ENCODE data around the gene AUH. TPM values are rescaled to one million over a fixed set of nuclear protein-coding genes. Genes with fewer than 3 reads are reported as not detected.

The AUH gene
- polyA plus RNA-seq, 3 donors = 4.0 to 9.9 (median 8.4) TPM

GRCh38 chr9:91273853-91274552 lies 87.7 kb downstream of the AUH start:
- Histone ChIP-seq H3K36me3 (replicated peaks in 1 of 2; ENCODE audit: control insufficient read depth in 1 of 2, insufficient read depth in 2 of 2, low read length in 2 of 2) (no peaks in the 10 kb centered on the region), H2AFZ (ENCODE audit: insufficient read depth, low read depth, low read length, poor library complexity, severe bottlenecking) (no peak overlapping the region), H3K79me2 (ENCODE audit: insufficient read depth, low read length) (no peaks in the 10 kb centered on the region), H4K20me1 (ENCODE audit: insufficient read depth, low read length) (no peaks in the 10 kb centered on the region), H3K4me2 (replicated peaks; ENCODE audit: extremely low read depth, low read length, poor library complexity, severe bottlenecking) (no peak overlapping the region), H3K4me3 (replicated peaks in 1 of 3; ENCODE audit: low read depth in 2 of 3, low read length in 3 of 3) (no peak overlapping the region), H3K27ac (ENCODE audit: low read depth in 1 of 2, low read length in 2 of 2) (no peak overlapping the region), H3K27me3 (ENCODE audit: control insufficient read depth in 2 of 2, insufficient read depth in 2 of 2, low read length in 2 of 2) (no peaks in the 10 kb centered on the region), H3K9me3 (replicated peaks in 1 of 2; ENCODE audit: control insufficient read depth in 1 of 2, insufficient read depth in 1 of 2, low read length in 2 of 2) (no peaks in the 10 kb centered on the region), H3K9ac (ENCODE audit: insufficient read depth, low read length, poor library complexity, severe bottlenecking) (no peak overlapping the region), H3K4me1 (ENCODE audit: control insufficient read depth in 1 of 2, insufficient read depth in 2 of 2, low read length in 2 of 2) (no peaks in the 10 kb centered on the region)
- Mint-ChIP-seq H3K27me3 (ENCODE audit: low read depth in 3 of 3) (no peaks in the 10 kb centered on the region), H3K36me3 (peaks cover 2% of the 10 kb centered on the region in 2 donors), H3K9me3 (no peaks in the 10 kb centered on the region), H3K4me1 (peaks cover 3% of the 10 kb centered on the region), H3K27ac (no peak overlapping the region), H3K4me3 (no peak overlapping the region)
- intact Hi-C loops (cut with micrococcal nuclease) = no loop called here
- DNase-seq = peak; percentile 46 to 72 (median 56)
- TF ChIP-seq CTCF (IDR thresholded peaks at IDR 0.05) = no peak
- WGBS (ENCODE audit: insufficient coverage) = no CpG with 5 or more reads among the region's 2 CpGs

- Histone ChIP-seq H3K4me1 (ENCODE audit: control insufficient read depth in 1 of 2, insufficient read depth in 2 of 2, low read length in 2 of 2) (no peaks in the 10 kb centered on the region), H4K20me1 (ENCODE audit: insufficient read depth, low read length) (no peaks in the 10 kb centered on the region), H3K27ac (ENCODE audit: low read depth in 1 of 2, low read length in 2 of 2) (no peak overlapping the region), H3K36me3 (replicated peaks in 1 of 2; ENCODE audit: control insufficient read depth in 1 of 2, insufficient read depth in 2 of 2, low read length in 2 of 2) (no peaks in the 10 kb centered on the region), H2AFZ (ENCODE audit: insufficient read depth, low read depth, low read length, poor library complexity, severe bottlenecking) (no peak overlapping the region), H3K4me3 (replicated peaks in 1 of 3; ENCODE audit: low read depth in 2 of 3, low read length in 3 of 3) (no peak overlapping the region), H3K79me2 (ENCODE audit: insufficient read depth, low read length) (no peaks in the 10 kb centered on the region), H3K9me3 (replicated peaks in 1 of 2; ENCODE audit: control insufficient read depth in 1 of 2, insufficient read depth in 1 of 2, low read length in 2 of 2) (no peaks in the 10 kb centered on the region), H3K4me2 (replicated peaks; ENCODE audit: extremely low read depth, low read length, poor library complexity, severe bottlenecking) (no peak overlapping the region), H3K9ac (ENCODE audit: insufficient read depth, low read length, poor library complexity, severe bottlenecking) (no peak overlapping the region), H3K27me3 (ENCODE audit: control insufficient read depth in 2 of 2, insufficient read depth in 2 of 2, low read length in 2 of 2) (no peaks in the 10 kb centered on the region)
- intact Hi-C loops (cut with micrococcal nuclease) = no loop called here
- Mint-ChIP-seq H3K4me1 (peaks cover 3% of the 10 kb centered on the region), H3K4me3 (no peak overlapping the region), H3K27ac (no peak overlapping the region), H3K27me3 (ENCODE audit: low read depth in 3 of 3) (no peaks in the 10 kb centered on the region), H3K9me3 (peaks cover 0 to 1% (median 0%) of the 10 kb centered on the region in 7 donors), H3K36me3 (peaks cover 0 to 2% of the 10 kb centered on the region in 2 donors)
- TF ChIP-seq CTCF (IDR thresholded peaks at IDR 0.05) = no peak
- DNase-seq = no peak
- WGBS (ENCODE audit: insufficient coverage) = no CpG with 5 or more reads among the region's 2 CpGs
Measured at GRCh38 chr9:91271156-91271555, 90.6 kb downstream of the AUH start.
